AML-193 (cell line): Measurements from ENCODE around the gene DNAJC6.
"Not testable (repeated sequence)": the region's sequence is repeated elsewhere in the genome, so short reads cannot be mapped to it uniquely, and the experiment has no call there.

ENCODE experiments used
- DNase-seq, 2 experiments: peaks; one replicate each; lab custom pipeline; 2025; lab: John Stamatoyannopoulos, UW

DNAJC6 gene

DNA sequence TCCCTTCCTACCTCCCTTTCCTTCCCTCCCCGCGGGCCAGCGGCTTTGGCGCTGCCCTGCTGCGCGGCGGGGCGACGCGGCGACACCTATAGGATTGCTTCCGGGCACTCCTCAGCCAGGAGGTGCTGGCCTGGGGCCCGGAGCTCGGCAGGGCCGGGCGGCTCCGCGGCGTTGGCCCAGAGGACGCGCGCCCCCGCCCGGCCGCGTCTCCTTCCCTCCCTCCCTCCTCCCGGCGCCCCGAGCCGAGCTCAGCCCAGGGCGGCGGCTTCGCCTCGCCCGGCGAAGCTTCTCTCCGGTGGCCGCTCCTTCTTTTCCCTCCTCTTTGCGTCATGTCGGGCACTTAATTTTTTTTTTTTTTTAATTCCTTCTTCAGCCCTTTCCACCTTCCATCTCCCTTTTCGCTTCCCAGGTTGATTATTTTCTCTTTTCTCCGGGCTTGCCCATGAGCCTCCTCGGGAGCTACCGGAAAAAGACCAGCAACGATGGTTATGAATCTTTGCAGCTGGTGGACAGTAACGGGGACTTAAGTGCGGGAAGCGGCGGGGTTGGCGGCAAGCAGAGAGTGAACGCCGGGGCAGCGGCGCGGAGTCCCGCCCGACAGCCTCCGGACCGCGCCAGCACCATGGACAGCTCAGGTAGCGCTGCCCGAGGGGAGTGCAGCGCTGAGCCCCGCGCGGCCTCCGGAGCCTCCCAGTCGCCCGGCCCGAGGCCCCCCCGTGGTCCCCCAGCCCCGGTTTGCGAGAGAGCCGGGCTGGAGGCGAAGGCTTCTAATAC is at the start of gene DNAJC6:
Gene DNAJC6, plus strand, starts transcription at position 240 of the 774 bp plus-strand sequence. Its CDS starts 203 bp downstream, at position 443.
- DNase-seq = no peak

DNA sequence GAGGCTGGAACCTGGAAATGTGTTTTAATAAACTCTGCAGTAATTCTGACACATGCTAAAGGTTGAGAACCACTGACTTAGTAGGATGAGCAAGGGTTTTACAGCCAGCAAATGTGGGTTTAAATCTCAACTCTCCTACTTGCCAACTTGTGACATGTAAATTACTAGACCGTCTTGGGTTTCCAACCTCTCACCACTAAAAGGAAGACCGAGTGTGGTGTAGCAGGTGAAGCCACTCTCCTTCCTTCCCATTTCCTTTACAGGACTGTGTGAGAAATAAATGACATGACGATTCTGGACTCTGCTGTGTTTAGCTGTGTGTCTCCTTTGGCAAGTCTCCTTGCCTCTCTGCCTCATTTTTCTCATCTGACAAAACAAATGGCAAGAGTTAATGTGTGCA is 49.5 kb upstream of the DNAJC6 start:
- DNase-seq = no peak

DNA sequence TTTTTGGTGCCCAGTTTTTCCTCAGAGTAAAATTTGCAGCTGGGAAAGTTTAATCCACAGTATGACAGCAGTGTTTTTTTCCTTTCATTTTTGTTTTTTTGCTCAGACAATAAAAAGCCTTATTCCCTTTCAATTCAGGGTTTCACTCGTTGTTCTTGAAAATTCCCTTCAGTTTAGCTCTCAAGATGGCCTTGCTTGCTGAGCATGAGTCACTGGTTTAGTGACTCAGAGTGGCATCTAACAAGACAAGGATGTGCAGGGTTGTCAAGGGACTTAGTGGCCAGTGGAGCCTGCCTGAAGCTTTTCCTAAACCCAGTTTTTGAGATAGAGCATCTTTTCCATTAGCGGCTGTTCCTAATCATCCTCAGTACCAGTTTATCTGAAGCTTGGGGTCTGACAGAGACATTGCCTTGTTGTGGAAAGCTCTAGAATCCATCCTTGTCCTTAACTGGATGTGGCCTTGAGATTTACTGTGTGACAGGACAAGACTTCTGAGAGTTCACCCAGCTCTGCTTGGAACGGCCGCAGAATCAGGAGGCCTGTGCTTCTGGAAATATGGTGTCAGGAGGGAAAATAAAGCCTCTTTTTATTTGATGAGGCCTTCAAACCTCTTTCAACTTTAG is 48.4 kb upstream of the DNAJC6 start:
- no peak for DNase-seq

DNA sequence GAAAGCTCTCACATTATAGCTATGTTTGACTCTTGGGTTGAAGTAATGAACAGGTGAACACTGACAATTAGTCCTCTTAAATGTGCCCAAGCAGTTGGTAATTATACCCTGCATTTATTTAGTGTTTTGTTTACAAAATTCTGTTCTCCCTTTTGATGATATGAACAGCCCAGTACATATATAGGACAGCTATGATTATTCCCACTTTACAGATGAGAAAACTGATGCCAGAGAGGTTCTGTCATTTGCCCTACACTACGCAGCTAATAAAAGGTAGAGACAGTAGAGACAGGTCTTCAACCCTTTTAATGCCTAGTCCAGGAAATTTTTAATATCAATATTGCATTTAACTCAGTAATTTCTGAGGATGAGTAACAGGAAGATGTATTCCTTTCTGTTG is 46.1 kb upstream of the DNAJC6 start:
- DNase-seq = no peak

DNA sequence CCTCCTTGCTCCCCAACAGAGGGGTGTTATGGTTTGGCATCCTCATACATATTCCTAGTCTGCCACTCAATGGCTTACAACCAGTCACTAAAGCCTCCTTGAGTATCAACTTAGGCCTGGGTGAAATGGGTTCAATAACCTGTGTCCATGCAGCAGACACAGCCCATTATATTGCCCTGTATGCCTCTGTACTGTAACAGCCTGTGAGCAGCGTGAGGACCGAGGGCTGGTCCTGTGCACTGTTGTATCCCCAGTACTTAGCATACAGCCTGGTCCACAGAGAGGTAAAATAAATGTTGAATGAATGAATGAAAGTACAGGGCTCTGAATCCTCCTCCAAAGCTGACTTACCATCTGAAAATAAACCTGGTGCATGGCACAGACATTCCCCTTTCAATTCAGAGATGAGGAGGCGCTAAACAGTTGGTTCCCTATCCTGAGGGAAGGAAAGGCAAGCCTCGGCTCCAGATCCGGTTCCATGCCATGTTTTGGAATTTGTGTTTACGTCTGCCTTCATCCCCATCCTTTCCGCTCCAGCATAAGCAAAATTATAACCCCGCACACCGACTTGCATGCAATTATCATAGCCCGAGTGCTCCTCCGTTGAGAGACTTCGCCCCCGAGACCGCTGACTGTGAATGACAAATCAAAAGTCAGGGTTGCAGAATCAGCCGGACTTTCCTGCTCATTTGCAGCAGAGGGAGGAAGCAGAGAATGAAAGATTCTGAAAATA is 45.0 kb upstream of the DNAJC6 start:
- DNase-seq = no peak

DNA sequence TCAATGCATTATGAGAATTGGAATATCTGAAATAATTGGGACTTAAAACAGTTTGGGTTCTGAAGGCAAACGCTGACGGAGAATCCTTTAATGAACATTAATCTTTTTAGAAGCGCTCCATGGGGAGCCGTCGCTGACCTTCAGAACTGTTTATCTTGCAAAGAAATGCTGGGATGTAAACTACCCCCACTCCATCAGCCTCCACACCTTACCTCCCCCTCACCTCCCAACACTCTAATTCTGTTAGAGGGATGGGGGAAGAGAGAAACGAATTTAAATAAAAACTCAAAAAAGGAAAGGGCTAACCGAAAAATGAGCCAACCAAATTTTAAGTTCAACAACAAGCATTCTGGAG is 44.1 kb upstream of the DNAJC6 start:
- DNase-seq = no peak

DNA sequence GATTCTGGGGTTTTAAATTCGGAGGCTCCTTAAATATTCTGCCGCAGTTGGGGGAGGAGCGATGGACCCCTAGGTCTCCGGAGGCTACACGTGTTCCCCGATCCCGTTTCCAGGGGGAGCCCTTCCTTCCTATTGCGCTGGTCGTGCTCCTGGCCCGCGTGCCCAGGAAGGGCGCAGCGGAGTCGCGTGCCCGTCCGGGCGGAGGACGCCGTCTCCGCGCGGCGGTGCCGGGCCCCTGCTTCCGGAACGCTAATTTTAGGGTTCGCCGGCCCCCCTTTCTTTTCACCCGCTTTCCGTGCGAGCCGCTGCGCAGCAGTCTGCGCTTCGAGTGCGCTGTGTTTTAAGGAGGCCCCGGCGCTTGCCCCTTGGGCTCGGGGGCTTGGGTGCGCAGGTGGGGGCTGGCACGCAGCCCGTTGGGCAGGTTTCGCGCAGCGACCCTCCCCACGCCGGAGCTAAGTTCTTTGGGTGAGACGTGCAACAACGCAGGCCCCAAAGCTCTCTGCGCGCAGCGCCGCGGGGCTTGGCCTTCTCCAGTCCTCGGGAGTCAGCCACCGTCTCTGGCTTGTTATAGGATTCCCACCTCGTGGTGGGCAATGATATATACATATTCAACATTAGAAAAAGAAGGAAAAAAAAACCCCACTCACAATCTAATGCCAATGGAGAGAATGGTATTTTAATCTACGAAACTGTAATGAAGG is 43.5 kb upstream of the DNAJC6 start:
- no peak for DNase-seq

DNA sequence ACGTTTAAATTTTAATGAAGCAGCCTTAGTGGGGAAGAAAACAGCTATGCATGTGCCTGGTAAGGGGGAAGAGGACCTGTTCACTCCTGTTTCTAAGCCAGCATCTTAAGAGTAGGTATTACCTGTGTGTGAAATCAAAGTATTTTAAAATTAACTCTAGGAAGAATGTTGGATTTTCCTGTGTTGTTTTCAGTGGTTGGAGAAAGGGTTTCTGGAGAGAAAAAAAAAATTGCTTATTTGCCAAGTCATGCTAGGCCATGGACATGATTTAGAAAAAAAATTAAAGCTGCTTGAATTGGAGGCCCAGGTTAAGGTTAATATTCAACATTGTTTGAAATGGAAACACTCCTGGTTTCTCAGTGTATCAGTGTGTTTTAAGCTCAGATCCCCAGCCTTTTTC is 42.9 kb upstream of the DNAJC6 start:
- no peak for DNase-seq

DNA sequence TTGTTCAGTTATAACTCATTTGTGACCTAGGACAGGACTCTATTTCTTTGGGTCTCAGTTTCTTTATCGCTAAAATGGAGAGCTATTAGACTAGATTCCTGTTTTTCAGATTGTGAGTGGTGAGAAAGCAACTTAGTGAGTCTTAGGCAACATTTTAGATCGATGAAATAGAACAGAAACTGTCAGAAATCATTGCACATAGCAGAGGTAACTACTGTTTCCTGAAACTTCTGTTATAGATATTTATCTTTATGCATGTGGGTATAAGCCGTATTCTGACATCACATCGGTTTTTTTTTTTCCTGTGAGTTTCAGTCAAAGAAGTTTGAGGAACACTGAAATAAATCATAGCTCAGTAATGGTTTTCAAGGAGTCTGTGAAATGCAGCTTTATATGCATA is 42.1 kb upstream of the DNAJC6 start:
- DNase-seq = no peak

DNA sequence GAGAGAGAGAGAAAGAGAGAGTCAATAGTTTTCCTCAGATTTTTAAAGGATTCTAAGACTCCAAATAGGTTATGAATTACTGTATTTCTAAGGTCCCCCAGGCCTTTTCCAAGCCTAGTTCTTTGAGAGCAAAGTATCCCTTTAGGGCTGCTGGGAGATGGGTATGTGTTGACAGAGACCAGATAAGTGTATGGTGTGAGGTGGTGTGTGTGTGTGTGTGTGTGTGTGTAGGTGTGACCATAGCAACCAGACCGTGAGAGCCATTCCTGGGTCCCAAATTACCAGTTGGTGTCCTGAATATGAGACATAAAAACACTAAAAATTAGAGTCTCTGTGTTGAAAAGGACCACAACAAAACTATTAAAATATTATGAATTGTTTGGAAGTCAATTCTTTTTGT is 41.7 kb upstream of the DNAJC6 start:
- DNase-seq = no peak

DNA sequence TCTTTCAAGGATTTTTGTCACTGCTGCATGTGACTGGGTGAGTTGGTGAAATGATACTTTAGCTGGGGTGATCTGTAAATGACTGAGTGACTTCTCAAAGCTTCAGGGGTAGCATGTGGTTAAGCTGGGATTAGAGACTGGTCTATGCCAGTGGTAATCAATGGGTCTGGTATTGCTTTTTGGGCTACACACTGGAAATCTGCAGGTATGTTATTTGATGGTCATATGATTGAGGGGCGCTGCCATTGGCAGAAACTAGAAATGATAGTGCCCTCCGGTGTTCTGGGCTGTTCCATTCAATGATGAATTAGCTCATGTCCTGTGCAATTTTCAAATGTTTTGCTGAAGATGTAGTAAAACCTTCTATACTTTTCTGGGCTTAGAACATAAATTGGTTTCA is 39.7 kb upstream of the DNAJC6 start:
- no peak for DNase-seq

DNA sequence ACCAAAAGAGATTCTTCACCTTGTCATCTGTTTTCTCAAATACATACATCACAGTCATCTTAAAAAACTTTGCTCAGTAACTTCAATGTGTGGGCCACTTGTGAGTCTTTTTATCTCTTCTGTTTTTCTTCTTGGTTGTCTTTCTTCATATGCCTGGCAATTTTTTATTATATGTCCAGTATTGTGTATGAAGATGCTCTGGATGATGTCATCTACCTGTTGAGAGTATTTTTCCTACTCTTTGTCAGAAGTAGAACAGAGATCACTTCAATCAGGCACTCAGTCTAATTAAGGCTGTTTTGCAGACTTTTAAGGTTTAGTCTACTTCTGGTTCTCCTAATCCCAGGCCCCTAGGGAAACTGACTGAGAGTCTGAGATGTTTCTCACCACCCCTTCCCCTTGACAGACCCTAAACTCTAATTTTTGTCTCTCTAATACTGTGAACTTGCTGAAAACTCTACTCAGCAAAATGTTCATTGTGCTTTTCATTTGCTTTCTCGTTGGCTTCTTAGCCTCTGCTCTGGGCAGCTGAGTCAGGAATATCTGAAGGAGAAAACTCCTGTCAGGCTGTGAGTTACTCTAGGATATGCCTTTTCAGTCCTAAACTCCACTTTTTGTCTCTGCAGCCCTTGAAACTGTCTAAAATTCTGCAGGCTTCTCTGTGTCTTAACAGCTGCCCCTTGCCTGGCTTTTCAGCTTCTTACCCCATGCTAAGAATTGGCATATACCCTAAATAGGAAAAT is 33.0 kb upstream of the DNAJC6 start:
- no peak for DNase-seq

DNA sequence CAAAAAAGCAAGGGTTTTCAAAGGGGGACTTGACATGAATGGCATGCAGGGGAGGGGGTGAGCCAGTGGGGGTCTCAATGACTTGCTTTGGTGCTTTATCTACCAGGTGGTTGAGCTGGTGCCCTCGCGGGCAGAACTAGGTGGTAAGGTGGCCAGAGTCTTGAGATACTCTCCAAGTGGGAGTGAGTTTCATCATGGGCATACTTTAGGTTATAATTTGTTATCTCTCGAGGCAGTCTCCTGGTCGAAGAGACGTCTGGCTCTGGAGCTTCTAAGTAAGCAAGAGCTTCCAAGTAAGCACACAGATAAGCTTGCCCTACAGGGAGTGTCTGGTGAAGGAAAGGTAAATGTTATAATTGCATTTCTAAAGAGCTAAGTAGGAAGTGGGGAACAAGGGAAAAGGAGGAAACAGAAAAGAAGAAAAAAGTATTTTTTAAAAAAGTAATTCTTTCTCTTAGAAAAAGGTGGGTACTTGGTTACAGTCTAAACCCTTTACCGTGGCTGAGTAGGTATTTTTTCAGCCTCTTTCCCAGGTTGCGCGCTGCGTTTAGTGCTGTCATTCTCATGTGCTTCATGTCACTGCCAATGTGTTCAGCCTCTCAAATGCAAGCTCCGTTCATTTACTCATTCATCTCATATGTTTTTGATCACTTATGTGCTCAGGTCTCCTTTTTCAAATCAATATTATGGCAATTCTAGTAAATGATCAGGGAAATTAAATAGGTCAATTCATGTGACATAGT is 31.6 kb upstream of the DNAJC6 start:
- DNase-seq = no peak

DNA sequence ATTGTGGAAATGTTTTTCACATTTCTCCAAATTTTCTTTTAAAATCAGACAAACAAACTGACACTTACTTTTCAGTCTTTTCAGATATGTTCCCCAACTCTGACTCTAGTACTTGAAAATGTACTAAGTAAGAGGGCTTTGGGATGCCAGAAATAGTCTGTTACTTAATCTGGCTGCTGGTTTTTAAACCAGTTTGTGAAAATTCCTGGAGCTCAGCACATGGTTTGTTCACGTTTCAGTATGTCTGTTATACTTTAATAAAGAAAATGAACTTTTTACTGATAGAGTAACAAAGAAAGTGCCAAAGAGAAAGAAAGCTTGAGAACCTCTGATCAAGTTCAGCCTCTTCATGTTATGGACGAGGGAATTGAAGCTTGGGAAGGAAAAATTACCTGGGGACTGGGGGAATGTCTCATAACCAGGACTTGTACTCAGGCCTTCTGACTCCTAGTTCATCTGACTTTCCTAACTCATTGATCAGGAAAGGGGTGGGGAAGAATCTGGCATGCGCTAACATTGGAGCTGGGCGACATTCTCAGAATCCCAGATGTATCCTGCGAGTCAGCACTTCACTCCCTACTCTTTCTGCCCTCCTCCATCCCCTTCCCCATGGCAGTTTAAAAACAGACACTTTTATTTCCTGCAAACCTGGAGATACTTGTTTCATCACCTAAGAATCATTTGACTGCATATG is 30.8 kb upstream of the DNAJC6 start:
- DNase-seq = no peak

DNA sequence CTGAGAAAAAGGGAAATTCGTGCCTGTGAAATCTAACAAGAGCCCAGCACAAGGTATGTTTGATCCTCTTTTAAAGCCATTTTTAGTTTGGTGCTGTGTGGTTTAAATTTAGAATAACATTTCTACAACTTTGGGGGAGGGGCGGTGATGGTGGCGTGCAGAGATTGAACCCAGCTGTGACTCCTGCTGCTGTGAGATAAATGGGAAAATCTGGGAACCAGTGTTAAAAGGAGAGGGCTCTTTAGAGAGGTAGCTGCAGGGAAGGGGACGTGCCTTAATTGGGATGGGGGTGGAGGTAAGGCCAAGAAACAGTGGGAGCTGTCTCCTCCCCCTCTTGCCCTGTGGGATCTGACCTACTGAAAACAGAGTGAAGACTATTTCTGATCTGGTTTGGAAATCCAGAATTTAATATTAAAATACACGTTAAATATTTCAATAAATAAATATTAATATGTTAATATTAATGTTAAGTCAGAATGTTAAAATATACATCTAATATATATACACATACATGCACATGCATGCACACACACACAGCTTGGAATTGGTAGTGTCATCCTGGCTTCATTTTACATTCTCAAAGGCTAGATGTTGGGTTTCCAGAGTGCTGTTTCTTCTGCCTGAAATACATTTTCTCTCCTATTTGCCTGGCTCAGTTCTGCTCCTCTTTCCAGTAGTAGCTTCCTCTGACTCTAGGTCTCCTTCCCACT is 30.1 kb upstream of the DNAJC6 start:
- DNase-seq = no peak

DNA sequence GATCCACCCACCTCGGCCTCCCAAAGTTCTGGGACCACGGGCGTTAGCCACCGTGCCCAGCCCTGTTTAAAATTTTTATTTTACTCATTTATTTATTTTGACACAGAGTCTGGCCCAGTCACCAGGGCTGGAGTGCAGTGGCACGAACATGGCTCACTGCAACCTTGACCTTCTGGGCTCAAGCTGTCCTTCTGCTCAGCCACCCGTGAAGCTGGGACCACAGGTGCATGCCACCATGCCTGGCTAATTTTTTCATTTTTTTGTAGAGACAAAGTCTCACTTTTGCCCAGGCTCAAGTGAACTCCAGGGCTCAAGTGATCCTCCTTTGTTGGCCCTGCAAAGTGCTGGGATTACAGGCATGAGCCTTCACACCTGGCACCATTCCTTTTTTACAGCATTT is 27.5 kb upstream of the DNAJC6 start:
- no peak for DNase-seq

DNA sequence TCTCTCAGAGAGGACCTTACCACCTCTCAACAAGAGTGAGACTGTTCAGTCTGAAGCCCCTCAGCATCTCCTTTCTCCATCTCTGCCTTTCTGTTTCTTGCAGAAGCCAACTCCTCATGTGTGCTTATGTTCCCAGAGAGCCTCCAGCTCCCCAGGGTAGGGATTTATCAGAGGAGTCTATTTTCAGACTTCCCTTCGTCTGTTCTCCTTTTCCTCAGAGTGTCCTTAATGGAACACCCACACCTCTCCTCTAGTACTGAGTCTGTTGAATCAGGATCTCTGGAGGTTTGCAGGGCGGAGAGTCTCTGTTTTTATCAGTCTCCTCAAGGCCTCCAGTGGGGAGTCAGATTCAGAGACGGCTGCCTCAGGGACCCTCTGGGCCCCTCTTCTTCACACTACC is 25.1 kb upstream of the DNAJC6 start:
- DNase-seq = no peak

DNA sequence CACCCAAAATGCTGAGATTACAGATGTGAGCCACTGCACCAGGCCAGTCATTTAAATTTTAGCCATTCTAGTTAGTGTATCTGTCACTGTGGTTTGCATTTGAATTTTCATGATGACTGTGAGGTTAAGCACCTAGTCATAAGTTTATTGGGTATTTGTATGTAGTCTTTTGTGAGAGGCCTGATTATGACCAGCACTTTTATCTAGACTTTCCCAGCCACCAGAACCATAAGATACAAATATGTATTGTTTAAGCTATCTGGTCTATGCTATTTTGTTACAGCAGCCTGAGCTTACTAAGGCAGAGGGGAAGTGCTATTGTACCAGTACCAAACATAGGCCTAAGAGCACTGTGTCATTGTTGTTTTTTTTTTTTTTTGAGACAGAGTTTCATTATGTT is 19.9 kb upstream of the DNAJC6 start:
- DNase-seq = no peak

DNA sequence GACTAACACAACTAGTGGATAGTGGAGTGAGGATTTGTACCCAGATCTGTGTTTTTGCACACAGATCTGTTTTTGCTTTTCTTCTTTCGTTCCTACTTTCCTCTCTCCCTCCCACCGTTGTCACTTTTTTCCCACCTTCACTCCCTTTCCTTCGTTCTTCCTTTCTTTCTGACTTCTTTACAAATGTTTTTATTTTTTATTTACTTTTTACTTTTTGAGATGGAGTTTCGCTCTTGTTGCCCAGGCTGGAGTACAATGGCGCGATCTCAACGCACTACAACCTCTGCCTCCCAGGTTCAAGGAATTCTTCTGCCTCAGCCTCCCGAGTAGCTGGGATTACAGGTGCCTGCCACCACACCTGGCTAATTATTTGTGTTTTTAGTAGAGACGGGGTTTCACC is 17.5 kb upstream of the DNAJC6 start:
- DNase-seq = not testable (repeated sequence)
